ENCODE measurements around the gene PSME2. TPM values are rescaled to one million over a fixed set of nuclear protein-coding genes. Genes with fewer than 3 reads are reported as not detected.

PSME2 gene
- 100 to 1,000 TPM; 577 to 623 TPM for total RNA-seq

- ATAC-seq (peak; percentile 71), DNase-seq (peak; percentile 97)
- H3K27ac Mint-ChIP-seq: peak within 1 kb of the TSS; percentile 99
- H3K4me3 Mint-ChIP-seq: peak within 1 kb of the TSS; percentile 94
- CTCF ChIA-PET: interaction anchor here (1.2 to 7.4 kb wide), 10 partner anchors 10 to 164 kb away, joined by 3 to 99 read pairs (median 6); partner anchors contain the start of genes DCAF11, IRF9, LTB4R and NRL
- peaks cover 72% of the 10 kb centered on the region for H3K4me1 Mint-ChIP-seq
- no peaks in the 10 kb centered on the region for H3K9me3 Mint-ChIP-seq (ENCODE audit: low read depth)
- H3K36me3 Mint-ChIP-seq: peaks cover 74% of the 10 kb centered on the region
- H3K27me3 Mint-ChIP-seq: no peaks in the 10 kb centered on the region
Measured at GRCh38 chr14:24146453-24146977, at the start of gene PSME2. PSME2 (minus strand) TSS chr14:24146610; CDS start chr14:24146581, 29 bp downstream.

- peak within 1 kb of the TSS; percentile 95 for H3K27ac Mint-ChIP-seq
- DNase-seq (peak; percentile 93), ATAC-seq (peak; percentile 92)
- peaks cover 56% of the 10 kb centered on the region for H3K4me1 Mint-ChIP-seq
- no peaks in the 10 kb centered on the region for H3K27me3 Mint-ChIP-seq
- H3K36me3 Mint-ChIP-seq: peaks cover 41% of the 10 kb centered on the region
- peaks cover 2% of the 10 kb centered on the region for H3K9me3 Mint-ChIP-seq (ENCODE audit: low read depth)
- peak within 1 kb of the TSS; percentile 89 for H3K4me3 Mint-ChIP-seq
- CTCF ChIA-PET: interaction anchor here (0.7 to 2.2 kb wide), 12 partner anchors 15 to 235 kb away, joined by 3 to 14 read pairs (median 6); partner anchors contain the start of genes CHMP4A, CIDEB, IRF9 and KHNYN
Measured at GRCh38 chr14:24195186-24196070, 49.0 kb upstream of the PSME2 start, which contains the start of gene TM9SF1. TM9SF1 (minus strand) TSS chr14:24195441; CDS start chr14:24195019, 422 bp downstream.

GRCh38 chr14:24194873-24195185 is 48.4 kb upstream of the PSME2 start:
- Mint-ChIP-seq H3K9me3 (ENCODE audit: low read depth) (peaks cover 2% of the 10 kb centered on the region), H3K27ac (peak overlapping the region; percentile 95), H3K4me1 (peaks cover 60% of the 10 kb centered on the region), H3K36me3 (peaks cover 38% of the 10 kb centered on the region), H3K27me3 (no peaks in the 10 kb centered on the region), H3K4me3 (peak overlapping the region; percentile 89)
- ATAC-seq: no peak
- no peak for DNase-seq
- CTCF ChIA-PET: interaction anchor here (0.7 to 2.2 kb wide), 8 partner anchors 18 to 235 kb away, joined by 3 to 14 read pairs (median 6); partner anchors contain the start of genes CHMP4A, IRF9, KHNYN and MDP1

- CTCF ChIA-PET: interaction anchor here (0.9 to 2.2 kb wide), 6 partner anchors 21 to 239 kb away, joined by 3 to 11 read pairs (median 4); partner anchors contain the start of genes KHNYN, MDP1 and TINF2
- H3K27ac Mint-ChIP-seq: peak overlapping the region; percentile 95
- H3K27me3 Mint-ChIP-seq: no peaks in the 10 kb centered on the region
Measured at GRCh38 chr14:24194186-24194872, 47.9 kb upstream of the PSME2 start.

GRCh38 chr14:24192933-24193332 is 46.5 kb upstream of the PSME2 start:
- ATAC-seq (no peak), DNase-seq (no peak)
- H3K36me3 Mint-ChIP-seq: peaks cover 28% of the 10 kb centered on the region
- H3K9me3 Mint-ChIP-seq (ENCODE audit: low read depth): no peaks in the 10 kb centered on the region
- CTCF ChIA-PET: no interaction called here
- no peak overlapping the region for H3K27ac Mint-ChIP-seq
- H3K4me3 Mint-ChIP-seq: no peak overlapping the region
- no peaks in the 10 kb centered on the region for H3K27me3 Mint-ChIP-seq
- H3K4me1 Mint-ChIP-seq: peaks cover 59% of the 10 kb centered on the region

More at GRCh38 chr14:24194186-24194872, 47.9 kb upstream of the PSME2 start:
- peaks cover 35% of the 10 kb centered on the region for H3K36me3 Mint-ChIP-seq
- peak overlapping the region; percentile 89 for H3K4me3 Mint-ChIP-seq
- H3K4me1 Mint-ChIP-seq: peaks cover 60% of the 10 kb centered on the region
- no peak for ATAC-seq
- peaks cover 2% of the 10 kb centered on the region for H3K9me3 Mint-ChIP-seq (ENCODE audit: low read depth)
- no peak for DNase-seq

GRCh38 chr14:24190416-24190815 is 44.0 kb upstream of the PSME2 start:
- H3K4me3 Mint-ChIP-seq: no peak overlapping the region
- DNase-seq: no peak
- no peak for ATAC-seq
- peaks cover 60% of the 10 kb centered on the region for H3K4me1 Mint-ChIP-seq
- peaks cover 27% of the 10 kb centered on the region for H3K36me3 Mint-ChIP-seq
- no peaks in the 10 kb centered on the region for H3K9me3 Mint-ChIP-seq (ENCODE audit: low read depth)
- no peak overlapping the region for H3K27ac Mint-ChIP-seq
- no peaks in the 10 kb centered on the region for H3K27me3 Mint-ChIP-seq
- CTCF ChIA-PET: no interaction called here

- DNase-seq (no peak), ATAC-seq (no peak)
- Mint-ChIP-seq H3K9me3 (ENCODE audit: low read depth) (no peaks in the 10 kb centered on the region), H3K27ac (peak overlapping the region; percentile 74), H3K4me1 (peaks cover 55% of the 10 kb centered on the region), H3K36me3 (peaks cover 27% of the 10 kb centered on the region), H3K4me3 (no peak overlapping the region), H3K27me3 (no peaks in the 10 kb centered on the region)
- CTCF ChIA-PET: interaction anchor here (0.9 to 2.0 kb wide), 3 partner anchors 24 to 53 kb away, joined by 6 to 11 read pairs (median 9); partner anchors contain the start of genes CHMP4A, IRF9 and TINF2
Measured at GRCh38 chr14:24189460-24189859, 43.0 kb upstream of the PSME2 start.

GRCh38 chr14:24189059-24189375 is 42.6 kb upstream of the PSME2 start:
- DNase-seq (no peak), ATAC-seq (no peak)
- Mint-ChIP-seq H3K4me3 (peak overlapping the region; percentile 82), H3K36me3 (peaks cover 24% of the 10 kb centered on the region), H3K4me1 (peaks cover 51% of the 10 kb centered on the region), H3K9me3 (ENCODE audit: low read depth) (no peaks in the 10 kb centered on the region), H3K27me3 (no peaks in the 10 kb centered on the region), H3K27ac (peak overlapping the region; percentile 74)
- CTCF ChIA-PET: interaction anchor here (0.9 to 2.0 kb wide), 4 partner anchors 24 to 53 kb away, joined by 6 to 11 read pairs (median 8); partner anchors contain the start of genes CHMP4A, IRF9, MDP1 and TINF2

- Mint-ChIP-seq H3K4me3 (peak within 1 kb of the TSS; percentile 82), H3K4me1 (peaks cover 49% of the 10 kb centered on the region), H3K27ac (peak within 1 kb of the TSS; percentile 74), H3K27me3 (no peaks in the 10 kb centered on the region), H3K9me3 (ENCODE audit: low read depth) (no peaks in the 10 kb centered on the region), H3K36me3 (peaks cover 22% of the 10 kb centered on the region)
- peak; percentile 90 for ATAC-seq
- CTCF ChIA-PET: interaction anchor here (0.9 to 2.0 kb wide), 5 partner anchors 25 to 145 kb away, joined by 3 to 11 read pairs (median 7); partner anchors contain the start of genes CHMP4A, IRF9, MDP1 and TINF2
- DNase-seq: peak; percentile 97
Measured at GRCh38 chr14:24188251-24189058, 42.0 kb upstream of the PSME2 start, which contains the start of gene IPO4. IPO4 (minus strand) TSS chr14:24188816; CDS start chr14:24188787, 29 bp downstream.

- H3K9me3 Mint-ChIP-seq (ENCODE audit: low read depth): no peaks in the 10 kb centered on the region
- no peaks in the 10 kb centered on the region for H3K27me3 Mint-ChIP-seq
- peaks cover 15% of the 10 kb centered on the region for H3K36me3 Mint-ChIP-seq
- CTCF ChIA-PET: interaction anchor here (1.0 to 2.0 kb wide), 3 partner anchors 8 to 146 kb away, joined by 3 to 9 read pairs (median 3); partner anchors contain the start of gene IRF9
- peak overlapping the region; percentile 74 for H3K27ac Mint-ChIP-seq
- peak overlapping the region; percentile 82 for H3K4me3 Mint-ChIP-seq
- ATAC-seq (no peak), DNase-seq (no peak)
- peaks cover 42% of the 10 kb centered on the region for H3K4me1 Mint-ChIP-seq
Measured at GRCh38 chr14:24187539-24187915, 41.1 kb upstream of the PSME2 start.

- Mint-ChIP-seq H3K36me3 (peaks cover 11% of the 10 kb centered on the region), H3K4me1 (peaks cover 36% of the 10 kb centered on the region), H3K27me3 (no peaks in the 10 kb centered on the region), H3K27ac (no peak overlapping the region), H3K4me3 (peak overlapping the region; percentile 37), H3K9me3 (ENCODE audit: low read depth) (no peaks in the 10 kb centered on the region)
- CTCF ChIA-PET: interaction anchor here (0.6 to 2.0 kb wide), 4 partner anchors 8 to 386 kb away, joined by 3 to 9 read pairs (median 3); partner anchors contain the start of gene IRF9
- DNase-seq (no peak), ATAC-seq (no peak)
Measured at GRCh38 chr14:24186831-24187538, 40.6 kb upstream of the PSME2 start.

All from activated CD8-positive, alpha-beta memory T cell treated with anti-CD3 and anti-CD28 coated beads, Interleukin-2, amount 10 ng/mL, durations not matched to agents 7 days and 5 days (primary cell).